ENCODE data around the gene PDCD11. TPM values are rescaled to one million over a fixed set of nuclear protein-coding genes. Genes with fewer than 3 reads are reported as not detected.
A peak's percentile ranks its signal among the peaks of the same experiment; 100 is the strongest.

PDCD11 gene
- polyA plus RNA-seq, 1 experiment: 18.5 TPM

DNA sequence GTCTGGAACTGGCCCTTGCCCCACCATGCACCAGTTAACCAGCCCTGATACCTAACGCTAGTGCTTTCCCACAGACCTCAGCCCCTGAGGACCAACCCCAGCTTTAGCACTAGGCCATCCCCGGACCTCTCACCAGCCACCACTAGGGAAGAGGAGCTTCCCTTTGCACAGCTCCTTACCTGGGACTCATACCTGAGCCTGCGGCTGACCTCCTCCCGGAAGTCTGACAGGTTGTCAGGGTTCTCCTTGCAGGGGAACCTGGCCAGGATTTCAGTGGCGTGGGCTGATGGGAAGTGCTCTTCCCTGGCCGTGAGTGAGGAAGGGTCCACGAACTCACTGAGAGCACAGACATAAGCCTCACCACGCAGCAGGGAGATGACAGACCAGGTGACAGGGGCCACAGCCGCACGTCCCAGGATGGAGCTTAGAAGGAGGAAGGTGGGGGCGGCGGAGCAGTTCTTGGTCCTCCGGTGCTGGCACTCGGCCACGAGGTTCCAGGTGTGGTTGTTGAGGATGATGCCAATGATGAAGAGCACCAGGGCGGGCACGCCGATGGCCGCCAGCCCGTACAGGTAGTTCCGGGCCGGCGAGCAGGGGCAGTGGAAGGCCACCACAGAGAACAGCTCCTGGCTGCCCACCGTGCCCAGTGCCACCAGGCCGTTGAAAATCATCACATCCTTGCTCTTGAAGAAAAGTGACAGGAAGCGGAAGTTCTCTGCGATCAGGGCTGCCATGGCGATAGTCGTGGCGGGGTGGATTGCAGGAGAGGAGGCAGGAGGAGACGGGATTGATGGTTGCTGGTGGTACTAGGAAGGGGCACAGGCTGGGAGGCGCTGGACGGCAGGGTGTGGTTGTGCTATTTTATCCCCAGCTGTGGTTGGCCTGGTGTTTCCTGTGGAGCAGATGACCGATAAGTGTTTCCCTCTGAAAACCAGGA, 53.0 kb downstream of the PDCD11 start:
- Histone ChIP-seq H3K27me3 (ENCODE audit: control insufficient read depth, insufficient read depth, low read length) (no peaks in the 10 kb centered on the region), H3K27ac (ENCODE audit: low read depth, low read length) (no peak overlapping the region), H3K4me3 (ENCODE audit: low read depth, low read length) (no peak overlapping the region), H3K9me3 (ENCODE audit: control insufficient read depth, insufficient read depth, low read length) (no peaks in the 10 kb centered on the region; the same call in 1 of the 2 replicates)
- DNase-seq (ENCODE audit: low read depth, low spot score): no peak
- ChIA-PET CTCF (interaction anchor here (1.3 kb wide), 1 partner anchor 36 kb away, joined by 6 read pairs; no protein-coding TSS in a partner anchor), POLR2A (interaction anchor here (0.6 to 0.7 kb wide), 2 partner anchors 20 to 55 kb away, joined by 4 read pairs; no protein-coding TSS in a partner anchor)
- TF ChIP-seq, protein P1, sequence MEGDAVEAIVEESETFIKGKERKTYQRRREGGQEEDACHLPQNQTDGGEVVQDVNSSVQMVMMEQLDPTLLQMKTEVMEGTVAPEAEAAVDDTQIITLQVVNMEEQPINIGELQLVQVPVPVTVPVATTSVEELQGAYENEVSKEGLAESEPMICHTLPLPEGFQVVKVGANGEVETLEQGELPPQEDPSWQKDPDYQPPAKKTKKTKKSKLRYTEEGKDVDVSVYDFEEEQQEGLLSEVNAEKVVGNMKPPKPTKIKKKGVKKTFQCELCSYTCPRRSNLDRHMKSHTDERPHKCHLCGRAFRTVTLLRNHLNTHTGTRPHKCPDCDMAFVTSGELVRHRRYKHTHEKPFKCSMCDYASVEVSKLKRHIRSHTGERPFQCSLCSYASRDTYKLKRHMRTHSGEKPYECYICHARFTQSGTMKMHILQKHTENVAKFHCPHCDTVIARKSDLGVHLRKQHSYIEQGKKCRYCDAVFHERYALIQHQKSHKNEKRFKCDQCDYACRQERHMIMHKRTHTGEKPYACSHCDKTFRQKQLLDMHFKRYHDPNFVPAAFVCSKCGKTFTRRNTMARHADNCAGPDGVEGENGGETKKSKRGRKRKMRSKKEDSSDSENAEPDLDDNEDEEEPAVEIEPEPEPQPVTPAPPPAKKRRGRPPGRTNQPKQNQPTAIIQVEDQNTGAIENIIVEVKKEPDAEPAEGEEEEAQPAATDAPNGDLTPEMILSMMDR (IDR thresholded peaks at IDR 0.05; ENCODE audit: low read depth, low read length): no peak

DNA sequence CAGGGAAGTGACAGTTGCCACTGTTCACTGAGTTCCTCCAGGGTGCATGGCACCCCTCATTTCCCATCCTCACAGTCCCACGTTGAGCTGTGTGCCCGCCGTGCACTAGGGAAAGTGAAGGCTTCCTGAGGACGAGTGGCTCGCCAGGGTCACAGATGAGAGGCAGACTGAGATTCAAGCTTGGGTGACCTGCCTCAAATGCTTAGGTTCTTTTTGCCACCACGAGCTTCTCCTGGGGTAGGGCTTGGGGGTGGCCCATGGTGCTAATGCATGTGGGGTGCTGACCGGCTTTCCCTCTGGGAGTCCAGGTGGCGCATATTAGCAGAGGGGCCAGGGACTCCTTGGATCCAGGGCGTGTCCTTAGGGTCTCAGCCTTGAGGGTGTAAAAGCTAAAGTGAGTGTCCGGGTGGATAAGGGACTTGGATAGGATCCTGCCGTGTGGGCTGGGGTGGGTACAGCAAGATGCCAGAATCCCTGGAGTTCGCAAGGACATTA, 53.8 kb downstream of the PDCD11 start:
- H3K4me3 ChIP-seq (ENCODE audit: low read depth, low read length): no peak overlapping the region
- no peaks in the 10 kb centered on the region for H3K27me3 ChIP-seq (ENCODE audit: control insufficient read depth, insufficient read depth, low read length)
- POLR2A ChIA-PET: no interaction called here
- TF ChIP-seq, protein P1 (IDR thresholded peaks at IDR 0.05; ENCODE audit: low read depth, low read length): no peak
- H3K9me3 ChIP-seq (ENCODE audit: control insufficient read depth, insufficient read depth, low read length): no peaks in the 10 kb centered on the region; the same call in 1 of the 2 replicates
- no peak for DNase-seq (ENCODE audit: low read depth, low spot score)
- CTCF ChIA-PET: interaction anchor here (1.3 kb wide), 1 partner anchor 35 kb away, joined by 6 read pairs; no protein-coding TSS in a partner anchor
- H3K27ac ChIP-seq (ENCODE audit: low read depth, low read length): no peak overlapping the region

DNA sequence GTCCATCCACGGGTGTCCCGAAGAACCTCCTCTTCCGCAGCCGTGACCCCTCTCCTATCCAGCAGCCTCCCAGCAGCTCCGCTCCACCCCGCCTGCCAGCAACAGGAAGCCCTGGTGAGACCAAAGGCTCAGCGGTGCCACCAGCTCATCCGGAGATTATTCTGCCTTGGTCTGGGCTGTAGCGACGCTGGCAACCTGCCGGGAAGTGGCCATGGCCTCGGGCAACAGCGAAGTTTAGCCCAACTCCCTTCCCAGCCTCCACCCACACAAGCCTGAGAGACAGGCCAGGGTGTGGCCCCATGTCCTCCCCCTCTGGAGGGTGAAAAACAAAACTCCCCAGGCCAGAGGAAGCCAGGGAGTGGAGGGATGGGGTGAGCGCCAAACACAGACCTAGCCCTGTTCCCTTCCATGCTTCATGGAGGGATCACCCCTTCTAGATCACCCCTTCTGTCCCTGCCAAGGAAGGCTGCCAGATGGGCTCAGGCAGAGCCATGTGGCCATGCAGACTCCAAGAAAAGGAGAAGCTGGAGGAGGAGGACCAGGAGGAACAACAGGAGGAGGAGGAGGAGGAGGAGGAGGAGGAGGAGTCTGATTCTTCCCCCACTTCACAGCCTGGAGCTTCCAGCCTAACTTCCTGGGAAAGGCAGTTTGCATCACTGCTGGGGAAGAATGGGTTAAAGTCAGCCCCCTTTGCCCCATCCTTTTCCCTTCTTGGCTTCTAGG, 54.8 kb downstream of the PDCD11 start:
- ChIA-PET POLR2A (interaction anchor here (0.6 to 2.2 kb wide), 2 partner anchors 15 to 40 kb away, joined by 3 to 4 read pairs; no protein-coding TSS in a partner anchor), CTCF (interaction anchor here (0.5 kb wide), 1 partner anchor 62 kb away, joined by 3 read pairs; no protein-coding TSS in a partner anchor)
- no peak overlapping the region for H3K27ac ChIP-seq (ENCODE audit: low read depth, low read length)
- DNase-seq (ENCODE audit: low read depth, low spot score): no peak
- H3K27me3 ChIP-seq (ENCODE audit: control insufficient read depth, insufficient read depth, low read length): no peaks in the 10 kb centered on the region
- TF ChIP-seq, protein P1 (IDR thresholded peaks at IDR 0.05; ENCODE audit: low read depth, low read length): no peak
- peak overlapping the region; percentile 73 for H3K4me3 ChIP-seq (ENCODE audit: low read depth, low read length)
- H3K9me3 ChIP-seq (ENCODE audit: control insufficient read depth, insufficient read depth, low read length): no peaks in the 10 kb centered on the region; the same call in 1 of the 2 replicates

DNA sequence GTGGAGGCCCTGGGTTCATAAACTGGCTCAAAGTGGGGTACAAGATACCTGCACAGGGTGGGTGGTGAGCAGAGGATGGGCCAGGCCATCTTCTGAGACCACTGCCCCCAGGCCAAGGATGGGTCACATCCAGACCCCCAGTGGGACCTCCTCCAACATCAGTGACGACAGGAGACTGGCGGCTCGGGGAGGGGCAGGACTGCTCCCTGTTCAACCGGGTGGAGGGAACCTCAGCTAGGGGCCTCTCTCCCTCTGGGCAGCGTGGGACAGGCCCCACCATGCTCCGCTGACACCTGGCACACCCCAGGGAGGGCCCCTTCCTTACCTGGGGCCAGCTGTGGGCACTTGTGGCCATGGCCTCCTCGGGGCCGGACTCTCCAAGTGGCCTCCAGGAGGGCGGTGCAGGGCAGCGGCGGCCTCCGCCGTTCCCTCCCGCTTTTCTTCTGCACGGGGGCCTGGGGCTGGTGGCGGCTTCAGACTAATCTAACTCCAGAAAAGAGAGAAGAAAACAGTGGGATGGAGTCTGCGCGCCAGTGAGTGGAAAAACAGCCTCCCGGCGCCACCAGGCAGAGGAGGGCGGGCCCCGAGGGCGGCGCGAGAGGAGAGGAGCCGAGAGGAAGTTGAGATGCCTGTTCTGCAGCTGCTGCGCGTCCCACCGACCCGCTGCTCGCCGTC, 55.5 kb downstream of the PDCD11 start, which contains the start of gene CALHM2:
TSS of gene CALHM2 (minus strand) at position 540 of the 675 bp plus-strand sequence. CDS start 2,429 bp downstream, outside the sequence.
- CTCF ChIA-PET: interaction anchor here (1.8 kb wide), 1 partner anchor 34 kb away, joined by 6 read pairs; no protein-coding TSS in a partner anchor
- Histone ChIP-seq H3K4me3 (ENCODE audit: low read depth, low read length) (peak within 1 kb of the TSS; percentile 73), H3K9me3 (ENCODE audit: control insufficient read depth, insufficient read depth, low read length) (no peaks in the 10 kb centered on the region; the same call in 1 of the 2 replicates), H3K27me3 (ENCODE audit: control insufficient read depth, insufficient read depth, low read length) (no peaks in the 10 kb centered on the region), H3K27ac (ENCODE audit: low read depth, low read length) (peak within 1 kb of the TSS; percentile 21)
- POLR2A ChIA-PET: interaction anchor here (0.6 to 2.2 kb wide), 3 partner anchors 14 to 55 kb away, joined by 3 to 4 read pairs (median 3); partner anchors contain the start of genes ATP5MK and PDCD11
- DNase-seq (ENCODE audit: low read depth, low spot score): no peak
- TF ChIP-seq, protein P1 (IDR thresholded peaks at IDR 0.05; ENCODE audit: low read depth, low read length): no peak

All from AG04450 (cell line).